AG10803 (cell line): Measurements from ENCODE around the gene FRMD8.
"Not testable (repeated sequence)": the region's sequence is repeated elsewhere in the genome, so short reads cannot be mapped to it uniquely, and the experiment has no call there.

Experiments
- DNase-seq: peaks from one replicate; pipeline ENCODE4 v3.0.0; 2010; ENCODE audit warnings: low read depth
- H3K4me3 ChIP-seq: 2 replicates; pipeline ENCODE4 v1.5.1; 2011; ENCODE audit warnings: mild to moderate bottlenecking, low read length, control low read depth
- CTCF ChIP-seq: conservative IDR thresholded peaks from 2 replicates; pipeline ENCODE4 v1.5.1; 2011; ENCODE audit warnings: mild to moderate bottlenecking, low read length, control low read depth, inconsistent platforms

The FRMD8 gene

GRCh38 chr11:65404210-65404609, 17.8 kb downstream of the FRMD8 start:
- no peak overlapping the region for H3K4me3 ChIP-seq
- no peak for TF ChIP-seq CTCF
- DNase-seq = no peak

GRCh38 chr11:65404638-65405339, 18.4 kb downstream of the FRMD8 start:
- no peak overlapping the region for H3K4me3 ChIP-seq
- DNase-seq = no peak
- no peak for TF ChIP-seq CTCF

GRCh38 chr11:65410936-65411680, 24.7 kb downstream of the FRMD8 start:
- TF ChIP-seq CTCF = no peak
- no peak overlapping the region for H3K4me3 ChIP-seq
- DNase-seq = no peak

DNA sequence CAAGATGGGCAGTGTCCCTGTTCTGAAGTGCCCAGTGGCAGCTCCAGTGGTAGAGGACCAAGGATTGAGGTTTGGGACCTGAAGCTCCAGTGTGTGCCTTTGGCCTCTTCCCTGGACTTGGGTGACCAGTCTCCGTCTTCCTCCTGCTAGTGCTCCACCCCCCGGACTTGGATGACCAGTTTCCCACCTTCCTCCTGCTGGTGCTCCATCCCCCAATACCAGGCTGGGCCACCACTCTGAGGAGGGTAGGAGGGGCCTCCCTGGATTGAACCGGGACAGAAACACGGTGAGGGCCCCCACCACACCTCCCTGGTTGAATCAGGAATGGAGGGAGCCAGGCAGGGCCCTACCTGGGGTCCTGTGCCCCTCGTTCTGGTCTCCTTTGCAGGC, 25.2 kb downstream of the FRMD8 start:
- no peak overlapping the region for H3K4me3 ChIP-seq
- TF ChIP-seq CTCF = no peak
- no peak for DNase-seq

GRCh38 chr11:65412271-65413076, 26.0 kb downstream of the FRMD8 start:
- DNase-seq = no peak
- no peak for TF ChIP-seq CTCF

GRCh38 chr11:65413077-65413664, 26.7 kb downstream of the FRMD8 start:
- H3K4me3 ChIP-seq, DNase-seq: not testable (repeated sequence)

More at GRCh38 chr11:65412271-65413076, 26.0 kb downstream of the FRMD8 start:
- no peak overlapping the region for H3K4me3 ChIP-seq
